Measurements from ENCODE around the gene RBL1. TPM values are rescaled to one million over a fixed set of nuclear protein-coding genes. Genes with fewer than 3 reads are reported as not detected.

Gene RBL1
- total RNA-seq, 2 donors from 2014 or later, result 2.1 to 2.4 TPM

GRCh38 chr20:36975099-36975818 is 120.5 kb downstream of the RBL1 start:
- no peaks in the 10 kb centered on the region for H3K9me3 ChIP-seq
- no peaks in the 10 kb centered on the region for H3K36me3 ChIP-seq
- no peaks in the 10 kb centered on the region for H3K27me3 ChIP-seq
- DNase-seq (ENCODE audit: low spot score), result no peak
- no peak overlapping the region for H3K27ac ChIP-seq
- TF ChIP-seq CTCF (IDR thresholded peaks at IDR 0.05), result no peak
- no peak overlapping the region for H3K4me3 ChIP-seq
- H3K4me1 ChIP-seq, result no peaks in the 10 kb centered on the region

- H3K9me3 ChIP-seq, result no peaks in the 10 kb centered on the region
- TF ChIP-seq CTCF (IDR thresholded peaks at IDR 0.05), result no peak
- no peak overlapping the region for H3K27ac ChIP-seq
These were observed 121.1 kb downstream of the RBL1 start for GRCh38 chr20:36974660-36975059.

GRCh38 chr20:36971103-36971502 is 124.7 kb downstream of the RBL1 start:
- no peaks in the 10 kb centered on the region for H3K4me1 ChIP-seq
- H3K4me3 ChIP-seq, result no peak overlapping the region
- H3K36me3 ChIP-seq, result no peaks in the 10 kb centered on the region
- no peak for DNase-seq (ENCODE audit: low spot score)
- TF ChIP-seq CTCF (IDR thresholded peaks at IDR 0.05), result no peak
- no peaks in the 10 kb centered on the region for H3K9me3 ChIP-seq
- H3K27me3 ChIP-seq, result no peaks in the 10 kb centered on the region
- H3K27ac ChIP-seq, result no peak overlapping the region

More at GRCh38 chr20:36974660-36975059, 121.1 kb downstream of the RBL1 start:
- H3K27me3 ChIP-seq, result no peaks in the 10 kb centered on the region
- H3K4me1 ChIP-seq, result no peaks in the 10 kb centered on the region
- DNase-seq (ENCODE audit: low spot score), result no peak
- no peak overlapping the region for H3K4me3 ChIP-seq
- H3K36me3 ChIP-seq, result no peaks in the 10 kb centered on the region

DNA sequence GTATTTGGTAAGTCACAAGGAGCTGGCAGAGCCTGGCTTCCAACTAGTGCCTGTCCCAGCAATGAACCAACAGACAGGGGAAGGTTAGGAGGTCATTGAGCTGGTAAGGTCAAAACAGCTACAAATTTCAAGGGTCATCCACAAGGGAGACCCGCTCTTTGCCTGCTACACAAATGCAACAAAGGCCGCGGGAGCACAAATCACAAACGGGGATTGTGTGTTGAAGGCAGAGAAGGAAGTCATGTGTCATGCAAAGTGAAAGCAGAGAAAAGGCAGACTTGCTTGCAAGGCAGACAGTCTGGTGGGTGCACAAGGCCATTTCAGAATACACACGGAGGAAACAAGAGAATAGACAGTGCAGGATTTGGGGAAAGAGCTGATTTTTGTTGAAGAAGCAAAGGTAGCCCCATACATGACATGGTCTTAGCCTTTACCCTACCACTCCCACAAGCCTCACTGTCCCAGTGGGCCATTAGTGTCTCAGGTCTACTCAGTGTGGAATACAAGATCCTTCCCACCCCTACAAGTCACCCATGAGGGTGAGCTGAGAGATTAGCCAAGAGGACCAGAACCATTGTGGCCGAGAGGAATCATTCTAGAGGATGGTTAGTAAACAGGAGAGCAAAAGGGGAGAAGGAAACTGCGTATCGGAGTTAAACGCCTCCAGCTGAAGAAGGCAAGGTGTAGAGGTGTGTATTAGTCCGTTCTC is 126.2 kb downstream of the RBL1 start:
- no peaks in the 10 kb centered on the region for H3K4me1 ChIP-seq
- no peaks in the 10 kb centered on the region for H3K27me3 ChIP-seq
- H3K9me3 ChIP-seq, result no peaks in the 10 kb centered on the region
- H3K4me3 ChIP-seq, result no peak overlapping the region
- no peak for TF ChIP-seq CTCF (IDR thresholded peaks at IDR 0.05)
- no peak overlapping the region for H3K27ac ChIP-seq
- no peak for DNase-seq (ENCODE audit: low spot score)
- H3K36me3 ChIP-seq, result no peaks in the 10 kb centered on the region

- Histone ChIP-seq H3K36me3 (no peaks in the 10 kb centered on the region), H3K27me3 (no peaks in the 10 kb centered on the region), H3K4me3 (no peak overlapping the region), H3K27ac (no peak overlapping the region), H3K4me1 (no peaks in the 10 kb centered on the region), H3K9me3 (no peaks in the 10 kb centered on the region)
- no peak for TF ChIP-seq CTCF (IDR thresholded peaks at IDR 0.05)
- DNase-seq (ENCODE audit: low spot score), result no peak
These were observed 126.7 kb downstream of the RBL1 start for GRCh38 chr20:36969051-36969450.
